HG03060 (cell line): ENCODE data around the gene APLF.
"Not testable (repeated sequence)": the region's sequence is repeated elsewhere in the genome, so short reads cannot be mapped to it uniquely, and the experiment has no call there.

Experiments used
- ATAC-seq: cut with Tn5 transposase; IDR thresholded peaks from one replicate; pipeline ENCODE4 v1.9.1; 2021; ENCODE audit warnings: low read depth, moderate number of reproducible peaks; ENCODE audit not compliant: unreplicated experiment

The APLF gene

DNA sequence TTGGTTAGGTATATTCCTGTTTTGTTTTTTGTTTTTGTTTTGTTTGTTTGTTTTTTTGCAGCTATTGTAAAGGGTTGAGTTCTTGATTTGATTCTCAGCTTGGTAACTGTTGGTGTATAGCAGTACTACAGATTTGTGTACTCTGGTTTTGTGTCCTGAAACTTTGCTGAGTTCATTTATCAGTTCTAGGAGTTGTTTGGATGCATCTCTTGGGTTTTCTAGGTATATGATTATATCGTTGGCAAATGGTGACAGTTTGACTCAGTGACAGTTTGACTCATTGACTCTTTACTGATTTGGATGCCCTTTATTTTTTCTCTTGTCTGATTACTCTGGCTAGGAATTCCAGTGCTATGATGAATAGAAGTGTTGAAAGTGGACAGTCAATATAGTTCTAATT is 53.7 kb downstream of the APLF start:
- no peak for ATAC-seq

DNA sequence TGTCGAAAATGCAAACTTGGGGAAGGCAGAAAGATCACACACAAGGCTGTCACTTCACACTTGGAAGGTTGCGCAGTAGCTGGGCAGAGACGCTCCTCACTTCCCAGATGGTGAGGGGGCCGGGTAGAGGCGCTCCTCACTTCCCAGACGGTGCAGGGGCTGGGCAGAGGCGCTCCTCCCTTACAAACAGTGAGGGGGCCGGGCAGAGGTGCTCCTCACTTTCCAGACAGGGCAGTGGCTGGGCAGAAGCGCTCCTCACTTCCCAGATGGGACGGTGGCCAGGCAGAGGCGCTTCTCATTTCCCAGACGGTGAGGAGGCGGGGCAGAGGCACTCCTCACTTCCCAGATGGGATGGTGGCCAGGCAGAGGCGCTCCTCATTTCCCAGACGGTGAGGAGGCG is 59.6 kb downstream of the APLF start:
- not testable (repeated sequence) for ATAC-seq

DNA sequence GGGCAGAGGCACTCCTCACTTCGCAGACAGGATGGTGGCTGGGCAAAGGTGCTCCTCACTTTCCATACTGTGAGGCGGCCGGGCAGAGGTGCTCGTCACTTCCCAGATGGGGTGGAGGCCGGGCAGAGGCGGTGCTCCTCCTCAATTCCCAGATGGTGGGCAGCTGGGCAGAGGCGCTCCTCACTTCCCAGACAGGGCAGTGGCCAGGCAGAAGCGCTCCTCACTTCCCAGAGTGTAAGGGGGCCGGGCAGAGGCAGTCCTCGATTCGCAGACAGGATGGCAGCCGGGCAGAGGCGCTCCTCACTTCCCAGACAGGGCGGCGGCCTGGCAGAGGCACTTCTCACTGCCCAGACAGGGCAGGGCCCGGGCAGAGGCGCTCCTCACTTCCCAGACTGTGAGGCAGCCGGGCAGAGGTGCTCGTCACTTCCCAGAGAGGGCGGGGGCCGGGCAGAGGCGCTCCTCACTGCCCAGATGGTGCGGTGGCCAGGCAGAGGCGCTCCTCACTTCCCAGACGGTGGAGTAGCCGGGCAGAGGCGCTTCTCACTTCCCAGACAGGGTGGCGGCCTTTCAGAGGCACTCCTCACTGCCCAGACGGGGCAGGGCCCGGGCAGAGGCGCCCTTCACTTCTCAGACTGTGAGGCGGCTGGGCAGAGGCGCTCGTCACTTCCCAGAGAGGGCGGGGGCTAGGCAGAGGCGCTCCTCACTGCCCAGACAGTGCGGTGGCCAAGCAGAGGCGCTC is 60.1 kb downstream of the APLF start:
- not testable (repeated sequence) for ATAC-seq

DNA sequence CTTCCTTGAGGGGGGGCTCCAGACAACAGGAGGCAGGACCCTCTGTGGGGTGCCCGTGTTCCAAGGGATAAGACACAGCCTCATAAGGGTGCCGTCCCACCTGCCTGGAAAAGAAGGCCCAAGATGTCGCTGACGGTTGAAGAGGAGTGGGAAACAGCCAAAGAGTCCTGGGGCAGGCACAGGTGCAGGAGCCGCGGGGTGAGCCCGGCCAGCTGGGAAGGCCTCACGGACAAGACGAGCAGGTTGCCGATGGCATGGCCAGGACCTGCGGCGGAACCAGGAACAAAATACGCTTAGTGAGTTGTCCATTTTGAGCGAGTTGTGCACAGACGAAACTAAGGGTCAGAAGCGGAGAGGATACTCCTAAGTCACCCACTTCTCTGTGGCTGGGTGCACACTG is 61.8 kb downstream of the APLF start:
- not testable (repeated sequence) for ATAC-seq

- ATAC-seq = not testable (repeated sequence)
Observed at GRCh38 chr2:68529651-68530050, 62.3 kb downstream of the APLF start.

GRCh38 chr2:68536000-68536399 is 68.6 kb downstream of the APLF start:
- no peak for ATAC-seq

DNA sequence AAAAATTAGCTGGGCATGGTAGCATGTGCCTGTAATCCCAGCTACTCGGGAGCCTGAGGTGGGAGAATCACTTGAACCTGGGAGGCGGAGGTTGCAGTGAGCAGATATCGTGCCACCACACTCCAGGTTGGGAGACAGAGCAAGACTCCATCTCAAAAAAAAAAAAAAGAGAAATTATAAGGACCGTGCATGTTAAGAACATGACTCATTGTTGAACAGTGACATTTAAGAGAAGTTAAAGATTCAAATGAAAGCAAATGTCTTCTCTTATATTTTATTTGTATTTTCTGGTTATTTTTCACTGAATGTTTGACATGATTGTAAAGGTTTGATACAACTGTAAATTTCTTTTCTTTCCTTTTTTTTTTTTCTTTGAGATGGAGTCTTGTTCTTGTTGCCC is 69.6 kb downstream of the APLF start:
- ATAC-seq = no peak

GRCh38 chr2:68537809-68538208 is 70.4 kb downstream of the APLF start:
- no peak for ATAC-seq

- ATAC-seq = no peak
Observed at GRCh38 chr2:68544811-68545210, 77.4 kb downstream of the APLF start.

- no peak for ATAC-seq
Observed at GRCh38 chr2:68548396-68548795, 81.0 kb downstream of the APLF start.

DNA sequence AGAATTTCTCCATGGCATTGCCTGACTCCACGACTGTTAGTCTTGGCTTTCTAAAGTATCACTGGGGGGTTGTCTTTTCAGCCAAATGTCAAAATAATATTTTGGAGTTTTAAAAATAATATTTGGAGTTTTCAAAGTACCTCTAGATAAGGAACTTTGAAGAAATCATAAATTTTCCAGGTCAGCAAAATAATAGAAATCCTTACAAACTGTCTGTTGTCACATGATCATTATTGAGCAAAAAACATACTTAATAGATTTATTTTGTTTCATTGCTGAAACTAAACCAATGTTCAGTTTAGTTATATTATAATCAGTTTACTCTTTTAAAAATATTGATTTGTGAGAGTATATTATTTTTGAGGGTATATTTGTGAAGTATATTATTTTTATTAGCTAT is 85.7 kb downstream of the APLF start:
- ATAC-seq = no peak

- ATAC-seq = not testable (repeated sequence)
Observed at GRCh38 chr2:68555425-68556206, 88.2 kb downstream of the APLF start.

DNA sequence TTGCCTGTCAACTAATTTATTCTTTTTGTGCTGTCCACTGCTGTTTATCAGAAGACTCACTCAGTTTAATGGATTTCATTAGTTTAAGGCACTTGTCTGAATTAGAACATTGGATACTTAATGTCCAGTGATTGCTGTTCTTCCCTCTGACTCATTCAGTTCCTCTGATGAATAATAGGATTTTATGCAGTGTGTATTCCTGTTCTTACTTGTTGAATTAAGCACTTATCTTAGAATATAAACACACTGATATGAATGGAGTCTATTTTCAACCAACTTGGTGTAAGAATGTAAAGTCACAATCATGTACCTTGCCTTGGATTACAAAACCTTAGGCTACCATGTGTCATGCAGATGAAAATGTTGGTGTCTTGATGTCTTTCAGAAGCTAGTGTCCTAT is 89.0 kb downstream of the APLF start:
- ATAC-seq = no peak

DNA sequence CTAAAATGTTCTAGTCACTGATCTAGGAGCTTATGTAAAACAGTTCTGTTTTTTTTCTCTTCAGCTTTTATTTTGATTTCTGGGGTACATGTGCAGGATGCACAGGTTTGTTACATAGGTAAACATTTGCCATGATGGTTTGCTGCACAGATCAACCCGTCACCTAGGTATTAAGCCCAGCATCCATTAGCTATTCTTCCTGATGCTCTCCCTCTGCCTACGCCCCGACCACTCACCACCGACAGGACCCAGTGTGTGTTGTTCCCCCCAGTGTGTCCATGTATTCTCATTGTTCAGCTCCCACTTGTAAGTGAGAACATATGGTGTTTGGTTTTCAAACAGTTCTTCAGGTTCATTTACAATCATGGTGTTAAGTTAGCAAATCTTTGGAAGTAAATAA is 91.2 kb downstream of the APLF start:
- no peak for ATAC-seq

GRCh38 chr2:68559692-68560091 is 92.3 kb downstream of the APLF start:
- no peak for ATAC-seq

DNA sequence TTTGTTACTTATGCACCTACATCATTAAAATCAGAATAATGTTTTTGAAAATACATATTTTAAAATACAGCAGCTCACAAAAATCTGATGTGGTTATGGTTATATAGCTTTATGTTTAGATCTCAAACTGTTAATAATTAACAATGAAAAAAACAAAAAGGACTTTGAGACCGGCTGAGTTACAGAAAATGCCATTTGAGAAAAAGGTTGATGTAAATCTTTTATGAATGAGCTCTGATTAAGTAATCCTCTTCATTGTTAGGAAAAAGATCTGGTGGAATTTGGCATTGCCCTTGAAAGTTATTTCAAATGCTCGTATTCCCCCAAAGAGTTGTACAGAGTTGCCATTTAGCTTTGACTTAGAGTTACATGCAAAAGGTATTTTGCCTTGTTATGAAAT is 93.2 kb downstream of the APLF start:
- no peak for ATAC-seq

GRCh38 chr2:68561372-68561771 is 94.0 kb downstream of the APLF start:
- no peak for ATAC-seq

- ATAC-seq = no peak
Observed at GRCh38 chr2:68562934-68563333, 95.5 kb downstream of the APLF start.

DNA sequence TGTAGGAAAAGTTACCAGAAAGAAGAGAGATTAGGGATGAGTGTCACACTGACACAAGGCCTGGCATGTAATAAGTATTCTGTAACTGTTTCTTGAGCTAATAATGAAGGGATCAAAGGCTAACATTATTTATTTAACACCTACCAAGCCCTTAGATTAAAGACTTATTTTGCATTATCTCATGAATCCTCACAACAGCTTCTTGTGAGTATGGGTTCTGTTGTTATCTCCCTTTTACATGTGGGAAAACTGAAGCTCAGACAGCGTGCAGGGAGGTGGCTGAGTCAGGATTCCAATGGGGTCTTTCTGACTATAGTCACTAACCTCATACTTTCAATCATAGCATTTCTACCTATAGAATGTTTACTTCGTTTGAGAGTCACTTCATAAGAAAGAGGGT is 97.0 kb downstream of the APLF start:
- no peak for ATAC-seq

DNA sequence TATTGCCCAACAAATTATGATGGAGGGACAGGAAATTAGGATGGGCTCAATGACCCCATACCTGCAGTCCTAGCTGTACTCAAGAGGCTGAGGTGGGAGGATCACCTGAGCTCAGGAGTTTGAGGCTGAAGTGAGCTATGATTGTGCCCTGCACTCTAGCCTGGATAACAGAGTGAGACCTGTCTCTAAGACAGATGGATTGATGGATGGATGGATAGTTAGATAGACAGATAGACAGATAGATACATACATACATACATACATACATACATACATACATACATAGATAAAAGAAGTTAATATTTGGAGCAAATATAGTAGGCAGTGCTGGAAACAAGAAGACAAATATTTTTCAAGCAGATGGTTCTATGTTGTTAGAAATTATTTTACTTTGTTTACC is 97.9 kb downstream of the APLF start:
- no peak for ATAC-seq

DNA sequence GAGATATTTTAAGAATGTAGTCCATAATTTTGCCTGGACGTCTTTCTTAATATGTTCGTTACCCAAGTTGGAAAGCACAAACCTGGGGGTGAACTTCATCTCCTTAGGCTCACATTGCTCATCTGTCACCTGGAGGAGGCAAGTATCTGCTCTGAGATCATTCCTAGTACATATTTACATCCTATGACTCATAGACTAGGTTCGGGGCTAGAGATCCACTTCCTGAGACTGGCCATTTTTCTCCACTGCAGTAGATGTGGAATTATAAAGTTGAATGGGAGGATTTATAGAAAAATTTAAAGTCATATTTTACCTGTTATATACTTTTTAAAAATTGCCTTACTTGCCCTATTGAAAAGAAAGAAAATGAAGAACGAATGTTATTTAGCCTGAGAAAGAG is 98.5 kb downstream of the APLF start:
- no peak for ATAC-seq

- ATAC-seq = no peak
Observed at GRCh38 chr2:68566362-68566761, 99.0 kb downstream of the APLF start.
